CD14-positive monocyte (primary cell): ENCODE results near the gene GLP2R. TPM values are rescaled to one million over a fixed set of nuclear protein-coding genes. Genes with fewer than 3 reads are reported as not detected.

ENCODE experiments used
- DNase-seq, 3 donors: peaks; one replicate each; pipeline ENCODE4 v3.0.0-alpha.2; 2011 to 2022
- H2AFZ ChIP-seq: 2 replicates; pipeline ENCODE4 v1.6.0; 2012; ENCODE audit warnings: mild to moderate bottlenecking, low read depth, low read length, inconsistent platforms; ENCODE audit not compliant: insufficient read depth, poor library complexity, severe bottlenecking
- H3K27ac ChIP-seq, 2 donors: 1 replicate in 1 of 2; 2 replicates in 1 of 2; pipeline ENCODE4 v1.5.1; 2012 to 2013; ENCODE audit warnings: low read length in 2 of 2, control low read depth in 1 of 2, inconsistent platforms in 1 of 2, low read depth in 1 of 2, mild to moderate bottlenecking in 1 of 2
- H3K27me3 ChIP-seq, 2 donors: one replicate each; pipeline versions ENCODE4 v1.6.0 to v1.6.1; 2011 to 2013; ENCODE audit warnings: low read length in 2 of 2; ENCODE audit not compliant: control insufficient read depth in 2 of 2, insufficient read depth in 2 of 2
- H3K36me3 ChIP-seq, 2 donors: replicated peaks in 1 of 2; 1 replicate in 1 of 2; 2 replicates in 1 of 2; pipeline versions ENCODE4 v1.5.1 to v1.6.1; 2012 to 2013; ENCODE audit warnings: low read length in 2 of 2, control low read depth in 1 of 2, inconsistent platforms in 1 of 2, mild to moderate bottlenecking in 1 of 2; ENCODE audit not compliant: insufficient read depth in 2 of 2, control insufficient read depth in 1 of 2
- H3K4me1 ChIP-seq, 2 donors: 1 replicate in 1 of 2; 2 replicates in 1 of 2; pipeline versions ENCODE4 v1.5.1 to v1.6.1; 2012 to 2013; ENCODE audit warnings: low read length in 2 of 2, control low read depth in 1 of 2, inconsistent platforms in 1 of 2, mild to moderate bottlenecking in 1 of 2, moderate library complexity in 1 of 2; ENCODE audit not compliant: insufficient read depth in 2 of 2, control insufficient read depth in 1 of 2
- H3K4me2 ChIP-seq: replicated peaks from 2 replicates; pipeline ENCODE3; 2012; ENCODE audit warnings: low read length, moderate library complexity, mild to moderate bottlenecking; ENCODE audit not compliant: poor library complexity, severe bottlenecking; ENCODE audit errors: extremely low read depth
- H3K4me3 ChIP-seq, 3 experiments: fragments of 200-600 bp in 1 of 3; sonication (generic) in 1 of 3; replicated peaks in 1 of 3; 1 replicate in 2 of 3; 2 replicates in 1 of 3; pipeline ENCODE4 v1.5.1; 2011 to 2013; ENCODE audit warnings: low read length in 3 of 3, mild to moderate bottlenecking in 3 of 3, control low read depth in 2 of 3, low read depth in 2 of 3, inconsistent platforms in 1 of 3, moderate library complexity in 1 of 3
- H3K79me2 ChIP-seq: 2 replicates; pipeline ENCODE4 v1.6.0; 2012; ENCODE audit warnings: mild to moderate bottlenecking, control low read depth, inconsistent platforms, low read length, moderate library complexity; ENCODE audit not compliant: insufficient read depth
- H3K9ac ChIP-seq: 2 replicates; pipeline ENCODE4 v1.6.0; 2017; ENCODE audit warnings: low read length, mild to moderate bottlenecking; ENCODE audit not compliant: insufficient read depth, poor library complexity, severe bottlenecking
- H3K9me3 ChIP-seq, 2 donors: replicated peaks in 1 of 2; 1 replicate in 1 of 2; 2 replicates in 1 of 2; pipeline versions ENCODE4 v1.5.1 to v1.6.1; 2012 to 2013; ENCODE audit warnings: low read length in 2 of 2, control low read depth in 1 of 2; ENCODE audit not compliant: control insufficient read depth in 1 of 2, insufficient read depth in 1 of 2
- H4K20me1 ChIP-seq: 2 replicates; pipeline ENCODE4 v1.6.0; 2012; ENCODE audit warnings: mild to moderate bottlenecking, low read length, control low read depth, moderate library complexity; ENCODE audit not compliant: insufficient read depth
- H3K27ac Mint-ChIP-seq, 7 donors: one replicate each; pipeline ENCODE4 v1.8.0; 2020; ENCODE audit warnings: mild to moderate bottlenecking in 7 of 7, mixed read lengths in 7 of 7, moderate library complexity in 6 of 7, inconsistent platforms in 2 of 7
- H3K27me3 Mint-ChIP-seq, 3 donors: one replicate each; pipeline ENCODE4 v1.8.0; 2021 to 2022; ENCODE audit warnings: low read depth in 3 of 3, mild to moderate bottlenecking in 3 of 3, mixed read lengths in 3 of 3, moderate library complexity in 3 of 3, inconsistent platforms in 1 of 3
- H3K36me3 Mint-ChIP-seq, 2 donors: one replicate each; pipeline ENCODE4 v1.8.0; 2020; ENCODE audit warnings: mixed read lengths in 2 of 2, inconsistent platforms in 1 of 2, mild to moderate bottlenecking in 1 of 2
- H3K4me1 Mint-ChIP-seq: one replicate; pipeline ENCODE4 v1.8.0; 2020; ENCODE audit warnings: mild to moderate bottlenecking, mixed read lengths
- H3K4me3 Mint-ChIP-seq, 2 donors: one replicate each; pipeline ENCODE4 v1.8.0; 2020; ENCODE audit warnings: mild to moderate bottlenecking in 2 of 2, mixed read lengths in 2 of 2, moderate library complexity in 1 of 2
- H3K9me3 Mint-ChIP-seq, 7 donors: one replicate each; pipeline ENCODE4 v1.8.0; 2020 to 2022; ENCODE audit warnings: mixed read lengths in 7 of 7, mild to moderate bottlenecking in 6 of 7, moderate library complexity in 6 of 7, inconsistent platforms in 2 of 7
- CTCF ChIP-seq: fragments of 200-600 bp; IDR thresholded peaks from one replicate; pipeline ENCODE4 v1.8.0; 2022; ENCODE audit warnings: antibody characterized with exemption, mild to moderate bottlenecking
- WGBS: methylation state at CpG from one replicate; pipeline ENCODE4 v1.1.5; 2013; ENCODE audit warnings: missing lambda C conversion rate; ENCODE audit not compliant: insufficient coverage; 5-methylcytosine and 5-hydroxymethylcytosine counted together
- intact Hi-C, 2 donors: fragments of 100-400 bp; cut with micrococcal nuclease; formaldehyde crosslinking; loops; one replicate each; pipeline versions ENCODE4 v1.15.0 to v1.15.1; 2023
- polyA plus RNA-seq, 3 donors: library from polyadenylated mRNA; depleted of rRNA in 1 of 3; unstranded in 2 of 3; stranded (reverse) in 1 of 3; fragments of 300-500 nt in 2 of 3; fragments of >200 nt in 1 of 3; fragmentation: Illumina TruSeq in 2 of 3; gene quantifications; 1 replicate in 2 of 3; 2 replicates in 1 of 3; pipeline ENCODE4 v1.2.3, GENCODE V29; 2012 to 2021

Gene GLP2R
- polyA plus RNA-seq, 3 donors: not detected

- peaks cover 0 to 1% of the 10 kb centered on the region in 2 donors for H3K36me3 ChIP-seq
- Mint-ChIP-seq H3K4me1 (no peaks in the 10 kb centered on the region), H3K36me3 (peaks cover under 1% of the 10 kb centered on the region in 2 donors), H3K27ac (peak overlapping the region in 1 of 7 donors; percentile 13), H3K27me3 (peaks cover 9 to 23% (median 10%) of the 10 kb centered on the region in 3 donors), H3K9me3 (no peaks in the 10 kb centered on the region), H3K4me3 (no peak overlapping the region)
- no peak overlapping the region for H3K27ac ChIP-seq
- TF ChIP-seq CTCF: no peak
- no peak for DNase-seq
- no peaks in the 10 kb centered on the region for H3K4me1 ChIP-seq
- peaks cover 0 to 6% of the 10 kb centered on the region in 2 donors for H3K27me3 ChIP-seq
- H4K20me1 ChIP-seq: peaks cover 35% of the 10 kb centered on the region
- H3K9me3 ChIP-seq: no peaks in the 10 kb centered on the region
- 88% methylated on average over 14 of the region's 14 CpGs for WGBS
- no peaks in the 10 kb centered on the region for H3K79me2 ChIP-seq
- intact Hi-C loops: loop anchor here (5.0 kb wide), 1 partner anchor 711 kb away; no protein-coding TSS in a partner anchor
- H3K4me3 ChIP-seq: no peak overlapping the region
- no peak overlapping the region for H2AFZ ChIP-seq
- no peak overlapping the region for H3K4me2 ChIP-seq
- no peak overlapping the region for H3K9ac ChIP-seq
Observed at GRCh38 chr17:9906616-9907015, 80.9 kb downstream of the GLP2R start.

GRCh38 chr17:9907131-9907530, 81.4 kb downstream of the GLP2R start:
- intact Hi-C loops: loop anchor here (5.0 kb wide), 1 partner anchor 710 kb away; no protein-coding TSS in a partner anchor
- no peak for DNase-seq
- Mint-ChIP-seq H3K27ac (no peak overlapping the region), H3K9me3 (no peaks in the 10 kb centered on the region), H3K36me3 (peaks cover 5% of the 10 kb centered on the region in 2 donors), H3K4me3 (peak overlapping the region in 1 of 2 donors; percentile 24), H3K27me3 (peaks cover 5 to 18% (median 6%) of the 10 kb centered on the region in 3 donors), H3K4me1 (no peaks in the 10 kb centered on the region)
- Histone ChIP-seq H3K4me2 (no peak overlapping the region), H3K36me3 (peaks cover 0 to 6% of the 10 kb centered on the region in 2 donors), H2AFZ (no peak overlapping the region), H3K79me2 (no peaks in the 10 kb centered on the region), H3K4me1 (no peaks in the 10 kb centered on the region), H4K20me1 (peaks cover 40% of the 10 kb centered on the region), H3K27ac (no peak overlapping the region), H3K27me3 (peaks cover 0 to 1% of the 10 kb centered on the region in 2 donors), H3K9ac (no peak overlapping the region), H3K4me3 (no peak overlapping the region), H3K9me3 (no peaks in the 10 kb centered on the region)
- 83% methylated on average over 1 of the region's 7 CpGs for WGBS
- no peak for TF ChIP-seq CTCF
